Fibroblast of lung (primary cell): ENCODE results near the gene PIGN.

Source experiments
- CTCF ChIP-seq, 2 donors: IDR thresholded peaks in 1 of 2; conservative IDR thresholded peaks in 1 of 2; 1 replicate in 1 of 2; 2 replicates in 1 of 2; pipeline ENCODE4 v1.5.1; 2011 to 2012; ENCODE audit warnings: low read length in 2 of 2, control low read depth in 1 of 2, inconsistent platforms in 1 of 2, low read depth in 1 of 2, mild to moderate bottlenecking in 1 of 2
- EZH2 ChIP-seq: IDR thresholded peaks from 2 replicates; pipeline ENCODE4 v1.5.1; 2012; ENCODE audit warnings: low read length, control low read depth, mild to moderate bottlenecking; ENCODE audit errors: missing control alignments

DNA sequence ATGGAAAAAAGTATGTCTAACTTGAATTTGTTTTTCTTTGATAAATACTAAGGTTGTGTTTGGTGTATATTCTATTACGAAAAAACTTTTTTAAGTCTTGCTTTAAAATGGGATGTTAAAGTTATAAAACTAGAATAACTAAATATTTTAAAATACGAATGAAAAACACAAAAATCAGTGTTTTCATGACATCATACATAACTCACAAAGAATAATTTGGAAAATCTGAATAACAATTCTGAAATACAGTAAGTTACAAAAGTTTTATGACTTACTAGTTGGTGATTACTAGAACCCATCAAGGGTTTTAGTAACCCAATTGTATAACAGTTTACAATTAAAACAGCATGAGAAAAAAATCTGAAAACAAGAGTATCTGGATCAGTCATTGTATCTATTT lies 61.2 kb downstream of the PIGN start:
- TF ChIP-seq CTCF (conservative IDR thresholded peaks at IDR 0.05 in 1 of 2, IDR thresholded peaks at IDR 0.05 in 1 of 2; ENCODE audit: low read depth in 1 of 2, low read length in 2 of 2) (no peak), EZH2 (no peak)
